PFSK-1 (cell line): ENCODE data around the gene HLA-E.

ENCODE experiments used
- POLR2AphosphoS5 ChIP-seq: IDR thresholded peaks from 2 replicates; pipeline ENCODE4 v1.6.1; 2012; ENCODE audit warnings: low read depth, mild to moderate bottlenecking, control low read depth, low read length, moderate library complexity
- SIN3A ChIP-seq: IDR thresholded peaks from 2 replicates; pipeline ENCODE4 v1.6.1; 2012; ENCODE audit warnings: mild to moderate bottlenecking, low read length, moderate library complexity, borderline replicate concordance; ENCODE audit not compliant: insufficient read depth
- TAF1 ChIP-seq: IDR thresholded peaks from 2 replicates; pipeline ENCODE4 v1.6.1; 2012; ENCODE audit warnings: low read length, control low read depth, borderline replicate concordance; ENCODE audit not compliant: insufficient read depth
- TF ChIP-seq, protein P1 (sequence below), 2 experiments: IDR thresholded peaks; 2 replicates each; pipeline versions ENCODE4 v1.6.1 to v1.8.0; 2011 to 2012; ENCODE audit warnings: low read depth in 2 of 2, low read length in 2 of 2, control low read depth in 1 of 2, inconsistent platforms in 1 of 2, mild to moderate bottlenecking in 1 of 2, moderate library complexity in 1 of 2; ENCODE audit not compliant: insufficient read depth in 1 of 2

DNA sequence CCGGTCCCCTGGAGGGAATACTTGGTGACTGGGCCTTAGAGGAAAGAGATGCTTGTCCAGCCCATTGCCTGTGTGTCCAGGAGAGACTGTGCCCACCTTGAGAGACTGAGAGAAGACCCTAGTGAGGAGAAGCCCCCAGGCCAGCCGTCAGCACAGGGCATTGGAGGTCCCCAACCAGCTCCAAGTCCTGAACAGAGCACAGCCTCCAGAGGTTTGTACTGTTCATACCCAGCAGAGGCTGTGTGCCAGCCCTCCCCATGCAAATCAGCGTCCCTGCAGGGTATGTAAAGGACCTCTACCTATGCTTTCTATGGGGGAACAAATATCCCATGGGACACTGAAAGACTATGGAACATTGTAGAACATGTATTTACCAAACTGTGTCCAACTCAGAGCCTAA is 8.4 kb downstream of the HLA-E start:
- TF ChIP-seq POLR2AphosphoS5 = no peak
- TF ChIP-seq, protein P1, sequence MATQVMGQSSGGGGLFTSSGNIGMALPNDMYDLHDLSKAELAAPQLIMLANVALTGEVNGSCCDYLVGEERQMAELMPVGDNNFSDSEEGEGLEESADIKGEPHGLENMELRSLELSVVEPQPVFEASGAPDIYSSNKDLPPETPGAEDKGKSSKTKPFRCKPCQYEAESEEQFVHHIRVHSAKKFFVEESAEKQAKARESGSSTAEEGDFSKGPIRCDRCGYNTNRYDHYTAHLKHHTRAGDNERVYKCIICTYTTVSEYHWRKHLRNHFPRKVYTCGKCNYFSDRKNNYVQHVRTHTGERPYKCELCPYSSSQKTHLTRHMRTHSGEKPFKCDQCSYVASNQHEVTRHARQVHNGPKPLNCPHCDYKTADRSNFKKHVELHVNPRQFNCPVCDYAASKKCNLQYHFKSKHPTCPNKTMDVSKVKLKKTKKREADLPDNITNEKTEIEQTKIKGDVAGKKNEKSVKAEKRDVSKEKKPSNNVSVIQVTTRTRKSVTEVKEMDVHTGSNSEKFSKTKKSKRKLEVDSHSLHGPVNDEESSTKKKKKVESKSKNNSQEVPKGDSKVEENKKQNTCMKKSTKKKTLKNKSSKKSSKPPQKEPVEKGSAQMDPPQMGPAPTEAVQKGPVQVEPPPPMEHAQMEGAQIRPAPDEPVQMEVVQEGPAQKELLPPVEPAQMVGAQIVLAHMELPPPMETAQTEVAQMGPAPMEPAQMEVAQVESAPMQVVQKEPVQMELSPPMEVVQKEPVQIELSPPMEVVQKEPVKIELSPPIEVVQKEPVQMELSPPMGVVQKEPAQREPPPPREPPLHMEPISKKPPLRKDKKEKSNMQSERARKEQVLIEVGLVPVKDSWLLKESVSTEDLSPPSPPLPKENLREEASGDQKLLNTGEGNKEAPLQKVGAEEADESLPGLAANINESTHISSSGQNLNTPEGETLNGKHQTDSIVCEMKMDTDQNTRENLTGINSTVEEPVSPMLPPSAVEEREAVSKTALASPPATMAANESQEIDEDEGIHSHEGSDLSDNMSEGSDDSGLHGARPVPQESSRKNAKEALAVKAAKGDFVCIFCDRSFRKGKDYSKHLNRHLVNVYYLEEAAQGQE (IDR thresholded peaks at IDR 0.05; ENCODE audit: insufficient read depth in 1 of 2, low read depth in 2 of 2, low read length in 2 of 2) = no peak
- no peak for TF ChIP-seq TAF1
- no peak for TF ChIP-seq SIN3A
